HG02642 (cell line): ENCODE results near the gene PCED1B.
A peak's percentile ranks its signal among the peaks of the same experiment; 100 is the strongest.
"Not testable (repeated sequence)": the region's sequence is repeated elsewhere in the genome, so short reads cannot be mapped to it uniquely, and the experiment has no call there.

Experiments used
- ATAC-seq: cut with Tn5 transposase; IDR thresholded peaks from one replicate; pipeline ENCODE4 v1.9.1; 2021; ENCODE audit warnings: mild to moderate bottlenecking; ENCODE audit not compliant: unreplicated experiment, poor library complexity

The PCED1B gene

DNA sequence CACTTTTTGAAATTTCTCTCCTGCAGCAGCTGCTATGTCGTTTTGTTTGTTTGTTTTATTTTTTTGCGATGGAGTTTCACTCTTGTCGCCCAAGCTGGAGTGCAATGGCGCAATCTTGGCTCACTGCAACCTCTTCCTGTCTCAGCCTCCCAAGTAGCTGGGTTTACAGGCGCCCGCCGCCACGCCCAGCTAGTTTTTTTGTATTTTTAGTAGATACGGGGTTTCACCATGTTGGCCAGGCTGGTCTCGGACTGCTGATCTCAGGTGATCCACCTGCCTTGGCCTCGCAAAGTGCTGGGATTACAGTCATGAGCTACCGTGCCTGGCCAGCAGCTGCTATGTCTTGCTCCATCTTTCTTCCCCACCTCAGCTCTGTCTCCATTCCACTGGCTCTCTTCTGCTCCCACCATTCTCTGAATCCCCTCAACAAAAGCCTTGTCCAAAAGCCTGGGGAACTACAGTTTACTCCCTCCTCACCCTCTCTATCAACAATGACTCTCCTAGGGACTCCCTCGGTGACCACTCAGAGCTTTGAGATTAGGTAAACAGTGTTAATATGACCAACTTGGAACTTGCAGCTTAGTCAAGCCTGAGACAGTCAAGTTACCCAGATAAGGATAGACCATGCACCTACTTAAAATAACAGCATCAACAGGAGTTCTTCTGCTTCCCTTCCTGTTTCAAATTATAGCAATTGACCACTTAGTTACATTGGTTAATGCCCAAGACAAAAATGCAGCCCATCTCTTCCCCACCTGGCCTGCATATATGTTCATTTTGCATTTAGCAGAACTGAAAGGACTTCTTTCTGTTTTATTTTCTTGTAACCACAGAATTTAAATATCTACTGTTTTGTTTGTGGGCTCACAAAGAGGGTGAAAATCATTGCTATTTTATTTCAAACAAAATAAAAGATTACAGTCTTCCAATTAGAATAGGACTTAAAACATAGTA, 189.4 kb downstream of the PCED1B start:
- ATAC-seq, result peak; percentile 72

DNA sequence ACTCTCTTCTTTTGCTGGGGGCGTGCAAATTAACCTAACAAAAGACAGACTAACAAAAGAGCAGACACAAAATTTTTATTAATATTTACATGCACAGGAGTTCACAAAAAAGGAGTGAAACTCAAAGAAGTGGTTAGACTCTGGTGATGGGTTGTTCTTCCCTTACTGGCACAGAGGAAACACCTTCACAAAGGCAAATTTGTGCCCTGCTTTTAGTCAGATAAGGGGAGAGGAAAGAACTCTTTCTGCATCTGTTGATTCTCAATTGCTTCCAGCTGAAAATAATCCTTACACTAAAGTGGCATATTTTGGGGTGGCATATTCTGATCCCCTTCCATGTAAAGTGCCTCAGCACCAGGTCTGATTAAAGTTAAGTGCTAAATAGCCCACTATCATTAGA, 190.5 kb downstream of the PCED1B start:
- ATAC-seq, result no peak

DNA sequence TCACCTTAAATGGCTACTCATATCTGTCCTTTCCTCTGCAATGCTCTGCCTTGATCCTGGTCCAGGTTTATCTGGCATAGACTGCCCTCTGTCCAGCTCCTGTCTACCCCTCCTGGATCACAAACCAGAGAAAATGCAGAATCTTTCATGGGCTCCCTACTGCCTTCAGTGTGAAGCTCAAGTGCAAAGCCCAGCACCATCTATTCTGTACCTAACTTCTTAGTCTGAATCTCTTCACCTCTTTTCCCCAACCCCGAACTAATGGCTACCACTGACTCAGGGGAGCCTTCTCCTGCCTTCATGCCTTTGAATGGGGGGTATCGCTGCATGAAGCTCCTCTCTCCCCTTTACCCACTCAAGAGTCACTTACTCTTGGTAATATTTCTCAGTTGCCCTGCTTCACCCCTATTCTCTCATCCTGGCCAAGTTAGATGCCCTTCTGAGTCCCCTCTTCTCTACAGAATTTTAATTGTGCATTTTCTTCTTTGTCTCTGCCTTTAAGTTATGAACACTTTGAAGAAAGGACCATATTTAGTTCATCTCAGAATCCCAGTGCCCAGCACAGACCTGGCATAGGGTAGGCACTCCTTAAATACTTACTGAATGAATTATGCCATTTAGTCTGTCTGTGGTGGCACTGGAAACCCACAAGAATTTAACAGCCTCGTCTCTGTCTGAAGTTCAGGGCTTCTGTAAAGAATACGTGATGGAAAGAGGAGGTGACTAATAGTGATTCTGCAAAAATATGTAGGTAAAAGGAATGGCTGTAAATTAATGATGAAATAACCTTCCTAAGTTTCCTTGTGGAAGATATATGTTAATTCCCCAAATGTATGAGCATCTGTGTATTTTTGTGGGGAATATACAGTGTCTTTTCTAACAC, 191.6 kb downstream of the PCED1B start:
- ATAC-seq, result no peak

DNA sequence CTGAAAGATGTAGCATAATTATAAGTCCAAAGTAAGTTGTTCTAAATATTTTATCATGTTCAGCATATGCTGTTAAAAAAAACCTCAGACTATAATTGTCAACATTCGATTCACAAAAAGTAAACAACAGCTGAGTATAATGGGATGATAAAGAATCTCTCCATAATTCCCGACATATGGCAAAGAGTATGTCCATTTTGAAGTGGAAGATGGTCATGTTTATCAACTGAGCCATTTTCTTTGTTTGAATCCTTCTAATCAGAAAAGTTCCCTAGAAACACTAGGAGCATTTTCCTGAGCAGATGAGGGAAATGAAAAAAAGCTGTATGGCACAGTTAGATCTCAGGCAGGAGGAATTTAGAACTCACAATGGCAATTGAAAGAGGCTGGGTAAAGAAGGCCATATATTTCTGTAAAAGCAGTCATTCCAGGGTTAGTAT, 192.4 kb downstream of the PCED1B start:
- no peak for ATAC-seq

DNA sequence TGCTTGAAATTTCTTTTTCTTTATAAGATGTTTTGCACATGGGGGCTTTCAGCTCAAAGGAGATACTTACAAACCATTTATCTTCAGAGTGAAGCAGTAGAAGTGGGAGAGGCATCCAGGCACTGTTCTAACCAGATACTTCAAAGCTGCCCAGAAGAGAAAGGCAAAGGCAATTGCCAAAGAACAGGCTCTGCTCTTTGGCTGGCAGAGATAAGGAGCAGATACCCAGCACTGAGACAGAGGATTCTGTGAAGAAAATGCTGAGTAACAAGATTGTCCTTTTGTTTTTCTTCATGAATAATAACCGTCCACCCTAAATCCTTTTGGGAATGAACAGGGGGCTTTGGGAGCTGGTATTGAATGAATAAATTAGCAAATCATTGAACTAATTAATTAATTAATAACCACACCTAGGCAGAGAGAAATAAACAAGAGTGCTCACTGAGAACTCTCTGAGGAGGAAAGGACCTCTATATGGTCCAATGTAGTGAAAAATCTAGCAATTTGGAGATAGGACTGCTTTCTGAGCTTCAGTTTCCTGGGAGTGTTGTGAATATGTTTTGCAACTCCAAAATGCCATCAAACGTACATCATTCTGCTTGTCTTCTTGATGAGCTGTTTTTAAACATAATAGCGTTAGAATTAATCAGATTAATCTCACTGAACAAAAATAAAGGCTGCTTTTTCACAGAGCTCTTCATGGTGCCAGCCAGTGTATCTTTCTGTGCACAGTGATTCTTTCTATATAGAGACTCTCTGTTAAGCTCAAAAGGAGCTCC, 193.2 kb downstream of the PCED1B start:
- no peak for ATAC-seq

DNA sequence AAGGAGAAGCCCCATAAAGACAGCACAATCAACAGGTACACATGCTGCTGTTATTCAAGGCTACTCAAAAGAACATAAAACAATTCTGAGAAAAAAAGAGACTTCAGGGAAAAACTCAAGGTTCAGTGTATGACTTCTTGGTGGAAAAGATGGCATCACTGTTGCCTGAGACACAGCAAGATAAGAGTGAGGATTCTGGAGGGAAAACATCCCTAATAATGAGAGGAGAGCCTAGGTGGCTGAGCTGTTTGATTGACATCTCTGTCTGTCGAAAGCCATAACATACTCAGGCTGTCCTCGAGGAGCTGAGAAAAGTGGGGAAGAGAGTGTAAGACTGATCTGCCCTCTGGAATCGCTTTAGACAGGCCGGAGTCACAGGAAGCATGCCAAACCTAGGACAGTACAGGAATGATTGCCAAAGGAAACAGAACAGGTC, 193.8 kb downstream of the PCED1B start:
- ATAC-seq, result no peak

DNA sequence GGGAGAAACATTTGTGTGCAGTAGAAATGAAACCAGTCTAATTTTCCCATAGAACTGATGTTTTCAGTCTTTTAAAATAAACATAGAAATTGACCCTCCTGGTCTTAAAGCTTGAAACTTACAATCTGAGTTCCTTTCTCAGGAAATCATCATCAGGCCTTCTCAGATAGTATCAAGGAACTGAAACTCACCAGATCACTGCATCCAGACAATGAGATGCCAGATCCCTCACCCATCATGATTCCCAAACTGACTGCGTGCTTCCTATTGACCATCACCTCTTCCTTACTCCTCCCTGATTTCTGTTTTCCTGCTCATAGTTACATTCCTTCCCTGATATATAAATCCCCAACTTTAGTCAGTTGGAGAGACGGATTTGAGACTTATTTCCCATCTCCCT, 195.3 kb downstream of the PCED1B start:
- ATAC-seq, result no peak

DNA sequence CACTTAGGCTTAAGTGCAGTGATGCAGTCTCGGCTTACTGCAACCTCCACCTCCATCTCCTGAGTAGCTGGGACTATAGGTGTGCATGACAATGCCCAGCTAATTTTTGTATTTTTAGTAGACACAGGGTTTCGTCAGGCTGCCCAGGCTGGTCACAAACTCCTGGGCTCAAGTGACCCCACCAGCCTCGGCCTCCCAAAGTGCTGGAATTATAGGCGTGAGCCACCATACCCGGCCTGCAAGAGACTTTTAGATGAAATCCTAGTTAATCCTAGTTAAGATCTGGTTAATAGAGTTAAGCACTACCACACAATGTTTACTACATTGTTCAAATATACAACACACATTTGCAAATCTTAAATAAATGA, 196.8 kb downstream of the PCED1B start:
- ATAC-seq, result no peak

DNA sequence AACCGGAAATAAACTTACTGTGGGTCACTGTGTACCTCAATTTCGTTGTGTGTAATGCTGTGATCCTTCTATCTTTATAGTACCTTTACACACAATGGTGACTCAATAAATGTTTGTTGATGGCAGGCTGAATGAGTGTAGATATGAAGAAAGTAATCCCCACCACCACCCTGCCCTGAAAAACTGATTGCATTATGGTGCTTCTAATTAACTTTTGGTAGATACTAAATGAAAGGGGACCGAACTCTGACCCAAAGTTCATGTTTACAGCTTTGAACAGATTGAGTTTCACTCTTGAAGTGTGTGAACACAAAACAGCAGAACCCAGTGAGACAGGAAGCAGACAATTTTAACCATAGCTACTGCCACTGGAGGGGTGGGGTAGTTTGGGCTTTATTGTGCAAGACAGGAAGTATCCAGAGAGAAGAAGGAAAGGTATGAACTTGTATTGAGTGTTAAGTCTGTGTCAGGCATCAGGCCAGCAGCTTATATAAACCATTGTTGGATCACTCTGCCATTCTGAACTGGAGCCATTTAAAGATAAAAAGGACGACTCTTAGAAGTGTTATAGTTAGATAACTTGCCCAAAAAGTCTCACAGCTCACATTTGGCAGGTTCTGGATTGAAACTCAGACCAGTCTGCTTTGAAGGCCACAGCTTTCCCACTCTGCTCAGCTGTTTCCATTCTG, 197.3 kb downstream of the PCED1B start:
- ATAC-seq, result peak; percentile 89

DNA sequence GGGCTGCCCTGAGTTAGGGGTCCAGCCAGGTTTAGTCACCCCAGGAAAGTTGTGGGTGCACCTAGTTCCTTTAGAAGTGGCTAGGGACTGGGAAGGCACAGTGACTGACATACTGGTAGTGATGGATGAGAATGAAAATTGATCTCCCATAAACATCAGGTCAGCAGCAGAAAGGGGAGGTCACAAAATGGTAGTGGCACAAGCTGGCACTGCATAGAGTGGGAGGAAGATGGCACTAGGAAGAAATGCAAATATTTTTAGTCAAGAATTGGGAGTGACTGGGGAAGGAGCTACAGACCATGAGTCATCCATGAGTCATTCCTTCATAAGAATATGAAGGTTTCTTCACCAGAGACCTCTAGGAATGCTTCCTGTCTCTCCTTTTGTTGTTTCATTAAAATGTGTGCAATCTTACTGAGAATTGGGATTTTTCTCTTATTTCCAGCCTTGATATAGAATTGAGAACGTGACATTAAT, 198.6 kb downstream of the PCED1B start:
- ATAC-seq, result no peak

DNA sequence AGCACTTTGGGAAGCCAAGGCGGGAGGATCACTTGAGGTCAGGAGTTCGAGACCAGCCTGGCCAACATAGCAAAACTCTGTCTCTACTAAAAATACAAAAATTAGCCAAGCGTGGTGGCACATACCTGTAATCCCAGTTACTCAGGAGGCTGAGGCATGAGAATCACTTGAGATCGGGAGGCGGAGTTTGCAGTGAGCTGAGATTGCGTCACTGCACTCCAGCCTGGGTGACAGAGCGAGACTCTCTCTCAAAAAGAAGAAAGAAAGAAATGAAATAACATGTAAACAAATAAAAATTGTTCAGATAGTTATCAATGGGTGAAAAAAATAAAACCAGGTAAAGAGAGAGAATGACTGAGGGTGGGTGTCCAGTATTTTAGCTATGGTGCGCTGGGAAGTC, 200.3 kb downstream of the PCED1B start:
- ATAC-seq, result not testable (repeated sequence)

DNA sequence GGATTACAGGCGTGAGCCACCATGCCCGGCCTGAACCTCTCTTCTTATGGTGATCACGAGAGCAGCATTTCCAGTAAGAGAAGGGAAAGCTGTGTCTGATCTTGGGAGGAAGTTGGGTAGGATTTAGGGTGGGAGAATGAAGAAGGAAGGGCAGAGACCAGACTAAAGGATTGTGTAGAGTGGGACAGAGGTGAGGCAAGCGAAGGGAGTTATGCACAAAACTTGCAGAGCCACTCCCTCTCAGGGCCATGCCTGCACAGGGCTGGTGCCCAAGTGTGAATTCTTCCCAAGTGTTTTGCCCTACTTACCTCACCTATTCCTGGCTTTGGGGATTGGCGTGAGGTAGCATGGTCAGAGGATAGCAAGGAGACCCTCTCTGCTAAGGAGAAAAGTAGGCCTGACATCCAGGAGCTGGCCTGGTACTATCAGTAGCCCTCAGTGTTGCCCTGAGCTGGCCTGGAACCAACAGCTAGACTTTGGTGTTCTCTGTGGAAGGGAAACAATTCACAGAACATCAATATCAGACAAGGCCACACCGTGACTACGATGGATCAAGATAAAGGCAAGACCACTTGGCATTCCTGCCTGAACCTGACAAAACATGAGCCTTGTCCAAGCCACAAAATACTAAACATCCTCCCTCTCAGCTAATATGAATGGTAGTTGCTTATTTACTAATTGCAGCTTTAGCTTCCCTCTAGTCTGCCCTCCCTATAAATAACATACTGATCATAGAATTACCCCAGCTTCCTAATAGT, 201.3 kb downstream of the PCED1B start:
- ATAC-seq, result no peak

DNA sequence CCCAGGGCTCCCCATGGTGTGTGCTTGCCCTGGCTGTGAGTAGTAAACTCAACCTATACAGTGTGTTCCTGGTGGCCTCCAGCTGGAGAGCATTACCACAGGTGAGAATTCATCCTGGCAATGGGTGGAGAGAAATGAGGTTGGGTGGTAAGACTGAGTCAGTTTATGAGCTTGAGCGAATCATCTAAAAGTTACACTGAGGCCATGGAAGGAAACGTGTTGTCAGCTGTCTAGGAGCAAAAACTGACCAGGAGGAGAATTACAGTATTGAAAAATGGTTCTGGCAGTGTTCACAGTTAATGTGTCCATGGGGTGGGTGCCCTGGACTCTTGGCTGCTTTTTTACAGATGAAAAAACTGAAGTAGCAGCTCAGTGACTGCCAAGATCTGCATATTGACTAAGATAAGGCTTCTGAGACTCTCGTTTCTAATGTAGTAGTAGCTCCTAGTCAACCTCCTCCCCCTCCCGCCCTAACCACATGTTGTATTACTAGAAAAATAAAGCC, 202.3 kb downstream of the PCED1B start:
- ATAC-seq, result no peak

DNA sequence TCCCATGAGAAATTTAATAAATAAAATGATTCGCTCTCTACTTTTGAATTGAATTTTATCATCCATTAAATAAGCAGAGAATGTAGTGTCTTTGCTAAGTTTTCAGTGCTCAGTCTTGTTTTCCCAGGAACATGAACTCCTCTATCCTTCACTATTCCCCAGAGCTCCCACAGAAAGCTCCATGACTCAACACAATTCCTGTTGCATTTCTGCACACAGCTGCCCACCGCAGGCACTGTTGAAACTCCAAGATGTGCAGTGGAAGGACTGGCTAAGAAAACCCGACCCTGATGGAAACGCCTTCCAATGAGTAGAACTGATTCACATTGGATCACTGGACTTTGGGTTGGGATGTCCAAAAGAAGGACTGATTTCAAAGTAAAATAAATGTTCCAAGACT, 202.8 kb downstream of the PCED1B start:
- no peak for ATAC-seq
